NCI-H510A treated with DMSO at 0.1 percent for 48 hours (cell line): ENCODE results near the gene USP37.

ENCODE experiments used
- DNase-seq: peaks from one replicate; lab custom pipeline; 2025; lab: John Stamatoyannopoulos, UW

USP37 gene

GRCh38 chr2:218431878-218432277, 136.3 kb downstream of the USP37 start:
- DNase-seq = no peak

GRCh38 chr2:218430721-218431120, 137.4 kb downstream of the USP37 start:
- no peak for DNase-seq

DNA sequence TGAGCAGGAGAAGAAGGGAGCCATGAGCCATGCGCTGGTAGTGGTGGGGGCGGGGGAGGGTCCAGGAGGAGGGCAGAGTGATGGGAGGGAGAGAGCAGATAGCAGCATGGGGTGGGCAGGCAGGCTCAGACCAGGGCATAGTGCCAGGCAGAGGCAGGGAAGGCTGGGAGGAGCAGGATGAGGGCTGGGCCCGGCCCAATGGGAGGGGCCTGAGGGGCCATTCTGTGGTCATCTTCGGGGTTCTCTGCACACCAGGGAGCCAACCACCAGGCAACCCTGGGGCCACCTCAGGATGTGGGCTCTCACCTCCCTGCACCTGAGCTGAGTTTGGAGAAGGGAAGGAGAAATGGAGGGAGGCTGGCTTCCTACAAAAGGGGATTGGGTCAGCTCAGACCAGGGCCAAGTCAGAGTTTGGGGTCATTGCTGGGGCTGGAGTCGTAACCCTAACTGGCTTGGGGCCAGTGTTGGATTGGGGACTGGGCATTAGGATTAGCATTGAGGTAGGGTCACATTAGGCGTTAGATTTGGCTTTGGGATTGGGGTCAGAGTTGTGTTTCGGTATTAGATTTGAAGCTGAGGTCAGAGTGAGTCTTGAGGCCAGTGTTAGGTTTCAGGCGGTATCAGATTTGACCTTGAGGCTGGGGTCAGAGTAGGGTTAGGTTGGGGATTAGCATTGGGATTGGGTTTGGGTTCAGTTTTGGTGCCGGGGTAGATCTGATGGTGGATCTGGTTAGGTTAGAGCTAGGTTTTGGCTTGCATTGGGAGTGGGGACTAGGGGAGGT, 138.0 kb downstream of the USP37 start:
- DNase-seq = no peak

DNA sequence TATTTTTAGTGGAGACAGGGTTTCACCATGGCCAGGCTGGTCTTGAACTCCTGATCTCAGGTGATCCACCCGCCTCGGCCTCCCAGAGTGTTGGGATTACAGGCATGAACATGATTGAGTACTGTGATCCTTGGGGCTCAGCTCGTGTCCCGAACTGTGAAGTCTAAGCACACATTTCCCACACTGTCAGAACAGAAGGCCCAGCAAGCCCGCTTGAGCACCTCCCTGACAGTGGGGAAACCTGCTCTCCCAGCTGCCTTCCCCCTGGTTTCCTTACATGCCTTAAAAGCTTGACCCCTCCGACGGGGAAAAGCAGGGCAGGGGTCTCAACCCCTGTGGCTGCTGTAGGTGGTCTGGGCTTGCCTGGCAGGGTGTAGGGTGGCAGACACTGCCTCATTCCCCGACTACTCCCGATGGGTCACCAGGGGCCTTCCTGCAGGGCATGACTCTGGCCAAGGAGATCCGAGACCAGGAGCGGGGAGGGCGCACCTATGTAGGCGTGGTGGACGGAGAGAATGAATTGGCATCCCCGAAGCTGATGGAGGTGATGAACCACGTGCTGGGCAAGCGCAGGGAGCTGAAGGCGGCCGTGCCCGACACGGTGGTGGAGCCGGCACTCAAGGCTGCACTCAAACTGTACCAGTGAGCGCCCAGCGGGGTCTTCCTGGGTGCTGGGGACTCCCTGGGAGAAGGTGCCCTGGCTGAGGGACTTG, 139.1 kb downstream of the USP37 start:
- no peak for DNase-seq

- DNase-seq = no peak
Observed at GRCh38 chr2:218427741-218428140, 140.4 kb downstream of the USP37 start.

- DNase-seq = no peak
Observed at GRCh38 chr2:218425531-218425930, 142.6 kb downstream of the USP37 start.

- DNase-seq = no peak
Observed at GRCh38 chr2:218423584-218423983, 144.6 kb downstream of the USP37 start.

DNA sequence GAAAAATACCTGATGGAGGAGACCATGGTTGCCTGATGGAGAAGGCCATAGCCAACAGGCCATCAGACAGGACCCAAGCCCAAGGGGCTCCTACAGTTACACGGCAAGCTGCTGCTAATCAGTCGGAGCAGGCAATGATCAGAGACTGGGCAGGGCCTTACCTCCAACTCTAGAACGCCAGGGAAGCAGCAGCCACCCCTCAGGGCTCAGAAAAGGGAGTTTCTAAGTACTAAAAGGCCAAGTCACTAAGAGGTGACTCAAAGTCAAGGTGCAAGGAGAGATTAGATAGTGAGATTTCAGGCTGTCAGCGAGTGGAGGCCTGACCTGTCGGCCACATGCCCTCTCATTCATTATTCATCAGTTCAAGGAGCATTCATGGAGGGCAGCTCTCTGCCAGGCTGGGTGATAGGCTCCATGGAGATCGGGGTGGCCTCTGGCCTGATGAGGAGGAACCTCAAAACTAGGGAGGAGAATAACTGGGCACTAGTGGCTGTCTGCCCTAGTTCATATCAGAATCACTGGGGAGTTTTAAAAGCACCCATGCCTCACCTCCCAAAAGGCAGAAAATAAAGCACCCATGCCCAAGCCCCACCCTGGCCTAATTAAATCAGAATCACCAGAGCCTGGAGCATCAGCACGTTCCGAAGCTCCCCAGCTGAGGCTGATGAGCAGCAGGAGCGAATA, 145.6 kb downstream of the USP37 start:
- DNase-seq = no peak

GRCh38 chr2:218421027-218421426, 147.1 kb downstream of the USP37 start:
- no peak for DNase-seq

GRCh38 chr2:218419630-218420216, 148.4 kb downstream of the USP37 start:
- no peak for DNase-seq

DNA sequence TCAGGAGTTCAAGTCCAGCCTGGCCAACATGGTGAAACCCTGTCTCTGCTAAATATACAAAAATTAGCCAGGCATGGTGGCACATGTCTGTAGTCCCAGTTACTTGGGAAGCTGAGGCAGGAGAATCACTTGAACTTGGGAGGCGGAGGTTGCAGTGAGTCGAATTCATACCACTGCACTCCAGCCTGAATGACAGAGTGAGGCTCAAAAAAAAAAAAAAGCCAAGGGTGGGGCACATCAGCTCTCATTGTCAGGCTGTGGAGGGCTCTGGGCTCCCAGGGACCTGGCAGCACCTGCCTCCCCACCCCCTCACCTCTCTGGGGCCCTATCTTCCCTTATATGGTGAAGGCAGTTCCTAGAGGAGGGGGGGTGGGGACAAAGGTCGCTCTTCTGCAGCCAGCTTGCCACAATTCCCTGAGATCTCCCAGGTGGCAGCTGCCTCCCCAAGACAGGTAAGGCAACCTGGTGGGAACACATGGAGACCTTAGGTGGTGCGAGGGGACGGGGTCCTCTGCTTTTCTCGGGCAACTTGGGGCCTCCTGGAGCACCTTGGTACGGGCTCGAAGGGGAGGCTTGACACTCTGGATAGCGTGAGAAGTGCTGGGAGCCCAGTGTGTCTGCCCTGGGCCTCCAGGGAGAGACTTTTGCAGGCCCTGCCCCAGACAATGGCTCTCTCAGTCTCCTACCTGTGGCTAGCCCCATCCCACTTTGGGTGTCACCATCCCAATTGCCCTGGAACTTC, 149.3 kb downstream of the USP37 start, which contains the start of gene VIL1:
TSS of gene VIL1 (plus strand) at position 407 of the 742 bp plus-strand sequence. CDS start 4,656 bp downstream, outside the sequence.
- peak; percentile 86 for DNase-seq

GRCh38 chr2:218418321-218418716, 149.8 kb downstream of the USP37 start:
- no peak for DNase-seq

- DNase-seq = no peak
Observed at GRCh38 chr2:218407717-218408116, 160.4 kb downstream of the USP37 start.

DNA sequence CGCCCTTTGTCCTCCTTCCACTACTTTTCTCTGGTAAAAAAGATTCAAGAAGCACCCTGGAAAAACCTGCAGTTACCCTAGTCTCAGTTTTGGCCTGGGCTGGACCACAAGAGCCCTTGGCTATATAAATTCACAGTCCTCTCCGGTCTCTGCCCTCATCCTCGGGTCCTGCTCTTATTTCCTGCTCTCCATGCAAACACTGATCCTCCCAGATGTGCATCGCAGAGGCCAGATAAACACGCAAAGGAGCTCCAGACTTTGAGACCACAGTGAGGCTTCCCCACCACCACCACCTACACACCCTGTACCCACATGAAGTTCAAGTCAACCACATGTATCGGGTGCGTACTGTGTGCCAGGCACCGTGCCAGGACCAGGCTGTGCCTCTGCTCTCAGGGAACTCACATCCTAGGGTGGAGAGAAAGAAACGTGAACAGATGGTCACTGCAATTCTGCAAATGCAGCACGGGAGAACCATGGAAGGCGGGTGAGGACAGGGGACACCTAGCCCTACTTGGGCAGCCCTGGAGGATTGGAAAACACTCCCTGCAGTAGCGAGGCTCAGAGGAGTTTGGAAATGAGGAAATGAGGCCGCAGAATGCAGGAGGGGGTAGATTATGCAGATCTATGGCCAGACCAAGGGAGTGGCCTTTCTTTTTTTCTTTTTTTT, 161.1 kb downstream of the USP37 start:
- DNase-seq = peak; percentile 71

DNA sequence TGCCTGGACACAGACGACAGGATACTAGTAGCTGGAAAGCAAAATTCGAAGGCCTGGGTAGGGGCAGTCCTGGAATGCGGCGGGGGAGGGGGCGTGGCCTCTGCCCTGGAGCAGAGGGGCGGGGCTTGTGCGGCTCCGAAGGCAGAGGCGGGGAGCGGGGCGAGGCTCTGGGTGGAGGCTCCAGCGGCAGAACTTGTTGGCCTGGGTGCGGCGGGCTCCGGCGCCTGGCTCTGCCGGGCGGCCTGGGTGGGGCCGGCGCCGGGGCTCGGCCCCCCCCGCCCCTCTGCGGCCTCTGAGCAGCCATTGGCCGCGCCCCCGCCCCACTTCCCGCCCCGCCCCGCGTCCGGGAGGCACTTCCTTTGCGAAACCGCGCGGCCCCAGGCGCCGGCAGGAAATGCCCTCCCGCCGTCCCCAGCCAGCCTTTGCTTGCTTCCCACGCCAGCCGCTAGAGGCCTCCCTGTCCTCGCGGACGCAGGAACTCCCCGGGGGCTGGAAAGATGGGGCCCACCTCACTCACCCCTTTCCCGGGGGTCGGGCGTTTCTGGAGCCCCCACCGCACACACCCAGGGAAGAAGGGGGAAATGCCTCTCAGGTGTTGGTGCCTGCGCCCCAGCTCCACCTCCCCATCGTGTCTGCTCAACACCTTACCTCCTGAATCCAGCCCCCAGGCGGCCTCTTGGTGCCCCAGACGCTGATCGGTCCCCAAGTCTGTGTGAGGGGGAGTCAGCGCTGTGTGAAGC, 161.8 kb downstream of the USP37 start:
- peak; percentile 97 for DNase-seq

GRCh38 chr2:218405746-218406208, 162.4 kb downstream of the USP37 start:
- no peak for DNase-seq

DNA sequence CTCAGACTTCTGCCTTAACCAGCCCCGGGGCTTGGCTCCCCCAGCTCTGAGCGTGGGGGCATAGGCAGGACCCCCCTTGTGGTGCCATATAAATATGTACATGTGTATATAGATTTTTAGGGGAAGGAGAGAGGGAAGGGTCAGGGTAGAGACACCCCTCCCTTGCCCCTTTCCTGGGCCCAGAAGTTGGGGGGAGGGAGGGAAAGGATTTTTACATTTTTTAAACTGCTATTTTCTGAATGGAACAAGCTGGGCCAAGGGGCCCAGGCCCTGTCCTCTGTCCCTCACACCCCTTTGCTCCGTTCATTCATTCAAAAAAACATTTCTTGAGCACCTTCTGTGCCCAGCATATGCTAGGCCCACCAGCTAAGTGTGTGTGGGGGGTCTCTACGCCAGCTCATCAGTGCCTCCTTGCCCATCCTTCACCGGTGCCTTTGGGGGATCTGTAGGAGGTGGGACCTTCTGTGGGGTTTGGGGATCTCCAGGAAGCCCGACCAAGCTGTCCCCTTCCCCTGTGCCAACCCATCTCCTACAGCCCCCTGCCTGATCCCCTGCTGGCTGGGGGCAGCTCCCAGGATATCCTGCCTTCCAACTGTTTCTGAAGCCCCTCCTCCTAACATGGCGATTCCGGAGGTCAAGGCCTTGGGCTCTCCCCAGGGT, 162.9 kb downstream of the USP37 start:
- no peak for DNase-seq

DNA sequence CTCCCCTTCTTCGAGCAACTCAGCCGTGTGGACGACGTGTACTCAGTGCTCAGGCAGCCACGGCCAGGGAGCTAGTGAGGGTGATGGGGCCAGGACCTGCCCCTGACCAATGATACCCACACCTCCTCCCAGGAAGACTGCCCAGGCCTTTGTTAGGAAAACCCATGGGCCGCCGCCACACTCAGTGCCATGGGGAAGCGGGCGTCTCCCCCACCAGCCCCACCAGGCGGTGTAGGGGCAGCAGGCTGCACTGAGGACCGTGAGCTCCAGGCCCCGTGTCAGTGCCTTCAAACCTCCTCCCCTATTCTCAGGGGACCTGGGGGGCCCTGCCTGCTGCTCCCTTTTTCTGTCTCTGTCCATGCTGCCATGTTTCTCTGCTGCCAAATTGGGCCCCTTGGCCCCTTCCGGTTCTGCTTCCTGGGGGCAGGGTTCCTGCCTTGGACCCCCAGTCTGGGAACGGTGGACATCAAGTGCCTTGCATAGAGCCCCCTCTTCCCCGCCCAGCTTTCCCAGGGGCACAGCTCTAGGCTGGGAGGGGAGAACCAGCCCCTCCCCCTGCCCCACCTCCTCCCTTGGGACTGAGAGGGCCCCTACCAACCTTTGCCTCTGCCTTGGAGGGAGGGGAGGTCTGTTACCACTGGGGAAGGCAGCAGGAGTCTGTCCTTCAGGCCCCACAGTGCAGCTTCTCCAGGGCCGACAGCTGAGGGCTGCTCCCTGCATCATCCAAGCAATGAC, 163.6 kb downstream of the USP37 start:
- no peak for DNase-seq

GRCh38 chr2:218403810-218404209, 164.3 kb downstream of the USP37 start:
- no peak for DNase-seq
